Globus pallidus (tissue), 1 donor: ENCODE measurements around the gene RHOT1.

ENCODE experiments used
- DNase-seq: peaks from one replicate; pipeline ENCODE4 v3.0.0-alpha.2; 2015; ENCODE audit warnings: low spot score

The RHOT1 gene

DNA sequence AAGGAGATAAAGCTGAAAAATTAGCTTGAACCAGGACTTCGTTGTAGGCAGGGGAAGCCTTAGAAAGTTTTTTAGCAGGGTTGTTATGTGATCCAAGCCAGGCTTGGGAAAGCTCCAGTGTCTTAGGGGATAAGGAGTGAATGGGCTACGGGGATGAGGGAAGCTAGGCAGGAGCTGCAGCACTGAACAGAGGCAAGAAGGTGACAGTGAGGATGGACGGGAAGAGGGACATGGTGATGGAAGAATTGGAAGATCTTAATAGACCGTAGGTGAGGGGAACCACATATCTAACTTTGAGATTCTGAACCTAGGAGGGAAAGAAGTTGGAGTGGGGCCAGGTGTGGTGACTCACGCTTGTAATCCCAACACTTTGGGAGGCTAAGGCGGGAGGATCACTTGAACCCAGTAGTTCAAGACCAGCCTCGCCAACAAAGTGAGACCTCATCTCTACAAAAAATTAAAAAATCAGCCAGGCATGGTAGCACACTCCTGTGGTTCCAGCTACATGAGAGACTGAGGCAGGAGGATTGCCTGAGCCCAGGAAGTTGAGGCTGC lies 126.5 kb downstream of the RHOT1 start:
- DNase-seq = no peak

DNA sequence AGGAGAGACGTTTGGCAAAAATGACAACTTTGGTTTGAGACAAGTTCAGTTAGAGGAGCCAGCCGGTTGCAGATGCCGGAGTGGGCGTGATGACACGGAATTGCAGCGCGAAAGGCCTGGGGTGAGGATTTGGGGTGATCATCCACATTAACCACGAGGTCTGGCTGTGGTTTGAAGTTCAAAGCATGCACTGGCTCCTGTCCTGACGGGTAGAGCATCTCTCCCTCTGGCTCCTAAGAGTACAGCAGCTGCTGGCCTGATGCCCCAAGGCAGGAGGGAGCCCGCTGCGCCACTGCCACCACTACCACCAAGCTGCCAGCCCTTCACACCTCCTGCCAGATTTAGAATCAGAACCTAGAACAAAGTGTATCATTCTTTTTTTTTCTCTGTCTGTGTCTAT lies 127.1 kb downstream of the RHOT1 start:
- DNase-seq = no peak

DNA sequence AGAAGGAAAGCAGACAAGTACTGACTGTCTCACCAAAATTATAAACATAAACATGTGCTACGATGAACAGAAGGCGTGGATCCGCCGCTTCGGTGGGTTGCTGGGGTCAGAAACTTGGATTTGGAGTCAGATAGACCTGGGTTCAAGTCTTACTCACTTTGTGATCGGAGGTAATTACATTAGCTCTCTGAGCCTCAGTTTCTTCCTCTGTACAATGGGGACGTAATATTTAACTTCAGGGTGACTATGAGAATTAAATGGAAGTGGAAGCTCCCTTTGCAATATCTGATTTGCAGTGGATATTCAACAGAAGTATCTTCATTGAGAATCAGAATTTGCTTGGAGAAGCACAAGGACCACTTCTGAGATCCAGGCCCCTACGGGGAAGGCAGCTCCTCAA lies 129.5 kb downstream of the RHOT1 start:
- DNase-seq = no peak

DNA sequence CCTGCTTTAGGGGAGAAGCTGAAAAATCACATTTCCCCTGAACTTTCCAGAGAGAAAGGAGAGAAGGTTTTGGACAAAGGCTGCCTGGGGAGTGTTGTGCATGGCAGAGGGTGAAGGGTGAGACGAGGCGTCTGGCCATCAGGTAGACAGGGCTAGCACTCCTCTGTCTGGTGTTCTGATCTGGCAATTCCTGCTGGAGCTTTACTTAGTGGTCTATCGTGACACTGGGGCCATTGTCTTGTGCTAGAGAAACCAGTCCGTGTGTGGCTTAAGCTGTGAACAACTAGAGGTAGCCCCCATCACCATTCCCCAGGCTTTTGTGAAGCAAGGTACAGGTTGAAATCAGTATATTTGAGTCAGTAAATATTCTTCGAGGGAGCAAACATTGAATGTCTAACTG lies 131.8 kb downstream of the RHOT1 start:
- no peak for DNase-seq

DNA sequence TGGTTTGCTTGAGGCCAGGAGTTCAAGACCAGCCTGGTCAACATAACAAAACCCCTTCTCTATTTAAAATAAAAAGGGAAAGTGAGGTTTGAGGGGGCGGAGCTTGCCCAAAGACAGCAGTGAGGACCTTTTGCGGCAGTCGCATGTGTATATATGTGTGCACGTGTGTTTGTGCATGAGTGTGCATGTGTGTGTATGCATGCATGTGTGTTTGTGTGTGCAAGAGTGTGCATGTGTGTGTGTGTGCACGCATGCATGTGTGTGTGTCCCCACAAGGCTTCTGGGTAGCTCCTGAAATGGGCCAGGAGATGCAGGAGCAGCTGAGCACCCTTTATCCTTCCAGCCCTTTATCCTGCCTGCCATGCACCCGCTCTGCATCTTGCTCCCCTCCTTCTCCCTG lies 132.3 kb downstream of the RHOT1 start:
- no peak for DNase-seq
